CD4-positive, alpha-beta T cell treated with Interleukin-12 subunit alpha and Interleukin-12 subunit beta, for 1 hour (primary cell): ENCODE data around the gene FPGS.
"Not testable (repeated sequence)": the region's sequence is repeated elsewhere in the genome, so short reads cannot be mapped to it uniquely, and the experiment has no call there.

ENCODE experiments used
- DNase-seq: peaks from one replicate; pipeline ENCODE4 v3.0.0-alpha.2; 2020

Gene FPGS

GRCh38 chr9:127770905-127771569 is 31.6 kb upstream of the FPGS start:
- peak; percentile 97 for DNase-seq

- no peak for DNase-seq
Observed at GRCh38 chr9:127771570-127772189, 31.0 kb upstream of the FPGS start.

- DNase-seq: no peak
Observed at GRCh38 chr9:127772603-127773002, 30.1 kb upstream of the FPGS start.

- DNase-seq: no peak
Observed at GRCh38 chr9:127773272-127773671, 29.4 kb upstream of the FPGS start.

GRCh38 chr9:127773981-127774380 is 28.7 kb upstream of the FPGS start:
- DNase-seq: no peak

- DNase-seq: peak; percentile 86
Observed at GRCh38 chr9:127776195-127776923, 26.3 kb upstream of the FPGS start.

GRCh38 chr9:127776924-127777289 is 25.8 kb upstream of the FPGS start:
- no peak for DNase-seq

- DNase-seq: no peak
Observed at GRCh38 chr9:127777368-127777980, 25.2 kb upstream of the FPGS start.

GRCh38 chr9:127778280-127779135 is 24.2 kb upstream of the FPGS start, which contains the start of gene SH2D3C:
Gene SH2D3C, minus strand, starts transcription at chr9:127778666. Its CDS starts 39 bp downstream, at chr9:127778627.
- DNase-seq: peak; percentile 56

- peak; percentile 73 for DNase-seq
Observed at GRCh38 chr9:127779136-127779981, 23.3 kb upstream of the FPGS start.

- no peak for DNase-seq
Observed at GRCh38 chr9:127780126-127780885, 22.4 kb upstream of the FPGS start.

- DNase-seq: not testable (repeated sequence)
Observed at GRCh38 chr9:127780909-127781308, 21.8 kb upstream of the FPGS start.

- DNase-seq: no peak
Observed at GRCh38 chr9:127781806-127782205, 20.9 kb upstream of the FPGS start.

GRCh38 chr9:127783111-127784008 is 19.3 kb upstream of the FPGS start:
- DNase-seq: peak; percentile 88

- peak; percentile 93 for DNase-seq
Observed at GRCh38 chr9:127785023-127785932, 17.4 kb upstream of the FPGS start.

GRCh38 chr9:127785933-127786772 is 16.5 kb upstream of the FPGS start, which contains the start of gene CDK9:
Gene CDK9, plus strand, starts transcription at chr9:127786034. Its CDS starts 115 bp downstream, at chr9:127786149.
- DNase-seq: peak; percentile 94

GRCh38 chr9:127786773-127787104 is 15.9 kb upstream of the FPGS start:
- DNase-seq: no peak
